ENCODE results near the gene IFNA10. TPM values are rescaled to one million over a fixed set of nuclear protein-coding genes. Genes with fewer than 3 reads are reported as not detected.

IFNA10 gene
- total and polyA plus RNA-seq, 2 of the 8 experiments (the other 6 are each of a cell fraction or from before 2014, with no cell fraction given) = not detected

- Histone ChIP-seq H3K14ac (ENCODE audit: insufficient read length) (no peak overlapping the region), H3K79me2 (ENCODE audit: control insufficient read depth in 1 of 2, insufficient read depth in 2 of 2, low read length in 2 of 2) (no peaks in the 10 kb centered on the region), H3K27me3 (replicated peaks in 1 of 4; ENCODE audit: control insufficient read depth in 3 of 4, extremely low read depth in 1 of 4, insufficient read depth in 3 of 4, low read length in 3 of 4) (no peaks in the 10 kb centered on the region), H3K4ac (replicated peaks; ENCODE audit: insufficient read length, low read depth, low read length) (no peak overlapping the region), H3K9ac (replicated peaks in 1 of 4; ENCODE audit: extremely low read depth in 1 of 4, low read depth in 3 of 4, low read length in 3 of 4) (no peak overlapping the region), H3K56ac (replicated peaks; ENCODE audit: insufficient read length, low read depth, low read length) (no peak overlapping the region), H3K23ac (ENCODE audit: insufficient read length) (no peak overlapping the region), H3K4me2 (ENCODE audit: insufficient read depth in 1 of 2, low read depth in 2 of 2, low read length in 2 of 2) (no peak overlapping the region), H4K20me1 (replicated peaks in 1 of 2; ENCODE audit: control insufficient read depth in 1 of 2, insufficient read depth in 2 of 2, low read length in 2 of 2) (no peaks in the 10 kb centered on the region), H2AFZ (ENCODE audit: low read length) (no peak overlapping the region), H2BK5ac (ENCODE audit: low read depth, low read length) (no peak overlapping the region), H3K4me3 (ENCODE audit: extremely low read depth in 1 of 4, insufficient read depth in 2 of 4, low read depth in 3 of 4, low read length in 4 of 4) (no peak overlapping the region), H3K9me3 (ENCODE audit: insufficient read depth in 2 of 2, low read depth in 1 of 2, low read length in 1 of 2) (no peaks in the 10 kb centered on the region), H2BK120ac (replicated peaks; ENCODE audit: low read depth, low read length) (no peak overlapping the region), H2BK20ac (ENCODE audit: low read length) (no peak overlapping the region), H2BK12ac (ENCODE audit: low read depth, low read length) (no peak overlapping the region), H3K79me1 (ENCODE audit: low read depth, low read length) (no peaks in the 10 kb centered on the region), H3K18ac (ENCODE audit: extremely low read depth, low read length) (no peak overlapping the region), H3K36me3 (ENCODE audit: control insufficient read depth in 2 of 4, insufficient read depth in 4 of 4, low read length in 3 of 4) (no peaks in the 10 kb centered on the region), H3K4me1 (replicated peaks in 1 of 4; ENCODE audit: control insufficient read depth in 3 of 4, insufficient read depth in 4 of 4, low read length in 3 of 4) (no peaks in the 10 kb centered on the region), H2BK15ac (ENCODE audit: low read length) (no peak overlapping the region), H3K23me2 (ENCODE audit: low read depth, low read length) (no peaks in the 10 kb centered on the region), H4K91ac (replicated peaks; ENCODE audit: insufficient read length, low read length) (no peak overlapping the region), H3K27ac (ENCODE audit: low read depth, low read length) (no peak overlapping the region), H4K5ac (ENCODE audit: insufficient read length, low read depth, low read length) (no peak overlapping the region), H4K8ac (ENCODE audit: extremely low read depth, insufficient read depth, low read length) (no peak overlapping the region), H2AK5ac (ENCODE audit: low read depth, low read length) (no peak overlapping the region)
- CTCF ChIA-PET (ENCODE audit: partially characterized antibody) = no interaction called here
- DNase-seq (ENCODE audit: low read depth in 1 of 2, low spot score in 2 of 2) = no peak
- POLR2A ChIA-PET (ENCODE audit: partially characterized antibody) = no interaction called here
- TF ChIP-seq RNF2 (IDR thresholded peaks at IDR 0.05; ENCODE audit: borderline replicate concordance, low read depth, low read length, missing control alignments, poor library complexity, severe bottlenecking) (no peak), KDM5A (IDR thresholded peaks at IDR 0.05; ENCODE audit: low read length) (no peak), TEAD4 (IDR thresholded peaks at IDR 0.05; ENCODE audit: low read depth, low read length) (no peak), HDAC2 (IDR thresholded peaks at IDR 0.05; ENCODE audit: borderline replicate concordance in 1 of 2, low read depth in 2 of 2, low read length in 2 of 2) (no peak), ATF3 (IDR thresholded peaks at IDR 0.05; ENCODE audit: insufficient read depth, low read depth, low read length) (no peak)
- no peak for FAIRE-seq
Measured at GRCh38 chr9:21205204-21205603, 1.7 kb downstream of the IFNA10 start.

Measured in H1 (cell line).